CD14-positive monocyte (primary cell): ENCODE measurements around the gene UBL4A. TPM values are rescaled to one million over a fixed set of nuclear protein-coding genes. Genes with fewer than 3 reads are reported as not detected.
A peak's percentile ranks its signal among the peaks of the same experiment; 100 is the strongest.

Source experiments
- DNase-seq, 3 donors: peaks; one replicate each; pipeline ENCODE4 v3.0.0-alpha.2; 2011 to 2022
- H2AFZ ChIP-seq: 2 replicates; pipeline ENCODE4 v1.6.0; 2012; ENCODE audit warnings: mild to moderate bottlenecking, low read depth, low read length, inconsistent platforms; ENCODE audit not compliant: insufficient read depth, poor library complexity, severe bottlenecking
- H3K27ac ChIP-seq, 2 donors: 1 replicate in 1 of 2; 2 replicates in 1 of 2; pipeline ENCODE4 v1.5.1; 2012 to 2013; ENCODE audit warnings: low read length in 2 of 2, control low read depth in 1 of 2, inconsistent platforms in 1 of 2, low read depth in 1 of 2, mild to moderate bottlenecking in 1 of 2
- H3K27me3 ChIP-seq, 2 donors: one replicate each; pipeline versions ENCODE4 v1.6.0 to v1.6.1; 2011 to 2013; ENCODE audit warnings: low read length in 2 of 2; ENCODE audit not compliant: control insufficient read depth in 2 of 2, insufficient read depth in 2 of 2
- H3K36me3 ChIP-seq, 2 donors: replicated peaks in 1 of 2; 1 replicate in 1 of 2; 2 replicates in 1 of 2; pipeline versions ENCODE4 v1.5.1 to v1.6.1; 2012 to 2013; ENCODE audit warnings: low read length in 2 of 2, control low read depth in 1 of 2, inconsistent platforms in 1 of 2, mild to moderate bottlenecking in 1 of 2; ENCODE audit not compliant: insufficient read depth in 2 of 2, control insufficient read depth in 1 of 2
- H3K4me1 ChIP-seq, 2 donors: 1 replicate in 1 of 2; 2 replicates in 1 of 2; pipeline versions ENCODE4 v1.5.1 to v1.6.1; 2012 to 2013; ENCODE audit warnings: low read length in 2 of 2, control low read depth in 1 of 2, inconsistent platforms in 1 of 2, mild to moderate bottlenecking in 1 of 2, moderate library complexity in 1 of 2; ENCODE audit not compliant: insufficient read depth in 2 of 2, control insufficient read depth in 1 of 2
- H3K4me2 ChIP-seq: replicated peaks from 2 replicates; pipeline ENCODE3; 2012; ENCODE audit warnings: low read length, moderate library complexity, mild to moderate bottlenecking; ENCODE audit not compliant: poor library complexity, severe bottlenecking; ENCODE audit errors: extremely low read depth
- H3K4me3 ChIP-seq, 3 experiments: fragments of 200-600 bp in 1 of 3; sonication (generic) in 1 of 3; replicated peaks in 1 of 3; 1 replicate in 2 of 3; 2 replicates in 1 of 3; pipeline ENCODE4 v1.5.1; 2011 to 2013; ENCODE audit warnings: low read length in 3 of 3, mild to moderate bottlenecking in 3 of 3, control low read depth in 2 of 3, low read depth in 2 of 3, inconsistent platforms in 1 of 3, moderate library complexity in 1 of 3
- H3K79me2 ChIP-seq: 2 replicates; pipeline ENCODE4 v1.6.0; 2012; ENCODE audit warnings: mild to moderate bottlenecking, control low read depth, inconsistent platforms, low read length, moderate library complexity; ENCODE audit not compliant: insufficient read depth
- H3K9ac ChIP-seq: 2 replicates; pipeline ENCODE4 v1.6.0; 2017; ENCODE audit warnings: low read length, mild to moderate bottlenecking; ENCODE audit not compliant: insufficient read depth, poor library complexity, severe bottlenecking
- H3K9me3 ChIP-seq, 2 donors: replicated peaks in 1 of 2; 1 replicate in 1 of 2; 2 replicates in 1 of 2; pipeline versions ENCODE4 v1.5.1 to v1.6.1; 2012 to 2013; ENCODE audit warnings: low read length in 2 of 2, control low read depth in 1 of 2; ENCODE audit not compliant: control insufficient read depth in 1 of 2, insufficient read depth in 1 of 2
- H4K20me1 ChIP-seq: 2 replicates; pipeline ENCODE4 v1.6.0; 2012; ENCODE audit warnings: mild to moderate bottlenecking, low read length, control low read depth, moderate library complexity; ENCODE audit not compliant: insufficient read depth
- H3K27ac Mint-ChIP-seq, 7 donors: one replicate each; pipeline ENCODE4 v1.8.0; 2020; ENCODE audit warnings: mild to moderate bottlenecking in 7 of 7, mixed read lengths in 7 of 7, moderate library complexity in 6 of 7, inconsistent platforms in 2 of 7
- H3K27me3 Mint-ChIP-seq, 3 donors: one replicate each; pipeline ENCODE4 v1.8.0; 2021 to 2022; ENCODE audit warnings: low read depth in 3 of 3, mild to moderate bottlenecking in 3 of 3, mixed read lengths in 3 of 3, moderate library complexity in 3 of 3, inconsistent platforms in 1 of 3
- H3K36me3 Mint-ChIP-seq, 2 donors: one replicate each; pipeline ENCODE4 v1.8.0; 2020; ENCODE audit warnings: mixed read lengths in 2 of 2, inconsistent platforms in 1 of 2, mild to moderate bottlenecking in 1 of 2
- H3K4me1 Mint-ChIP-seq: one replicate; pipeline ENCODE4 v1.8.0; 2020; ENCODE audit warnings: mild to moderate bottlenecking, mixed read lengths
- H3K4me3 Mint-ChIP-seq, 2 donors: one replicate each; pipeline ENCODE4 v1.8.0; 2020; ENCODE audit warnings: mild to moderate bottlenecking in 2 of 2, mixed read lengths in 2 of 2, moderate library complexity in 1 of 2
- H3K9me3 Mint-ChIP-seq, 7 donors: one replicate each; pipeline ENCODE4 v1.8.0; 2020 to 2022; ENCODE audit warnings: mixed read lengths in 7 of 7, mild to moderate bottlenecking in 6 of 7, moderate library complexity in 6 of 7, inconsistent platforms in 2 of 7
- WGBS: methylation state at CpG from one replicate; pipeline ENCODE4 v1.1.5; 2013; ENCODE audit warnings: missing lambda C conversion rate; ENCODE audit not compliant: insufficient coverage; 5-methylcytosine and 5-hydroxymethylcytosine counted together
- intact Hi-C, 2 donors: fragments of 100-400 bp; cut with micrococcal nuclease; formaldehyde crosslinking; loops; one replicate each; pipeline versions ENCODE4 v1.15.0 to v1.15.1; 2023
- polyA plus RNA-seq, 3 donors: library from polyadenylated mRNA; depleted of rRNA in 1 of 3; unstranded in 2 of 3; stranded (reverse) in 1 of 3; fragments of 300-500 nt in 2 of 3; fragments of >200 nt in 1 of 3; fragmentation: Illumina TruSeq in 2 of 3; gene quantifications; 1 replicate in 2 of 3; 2 replicates in 1 of 3; pipeline ENCODE4 v1.2.3, GENCODE V29; 2012 to 2021
- TF ChIP-seq, protein P1 (sequence below): fragments of 200-600 bp; IDR thresholded peaks from one replicate; pipeline ENCODE4 v1.8.0; 2022; ENCODE audit warnings: antibody characterized with exemption, mild to moderate bottlenecking

Gene UBL4A
- polyA plus RNA-seq, 3 donors = 27.9 to 29.0 (median 28.1) TPM

DNA sequence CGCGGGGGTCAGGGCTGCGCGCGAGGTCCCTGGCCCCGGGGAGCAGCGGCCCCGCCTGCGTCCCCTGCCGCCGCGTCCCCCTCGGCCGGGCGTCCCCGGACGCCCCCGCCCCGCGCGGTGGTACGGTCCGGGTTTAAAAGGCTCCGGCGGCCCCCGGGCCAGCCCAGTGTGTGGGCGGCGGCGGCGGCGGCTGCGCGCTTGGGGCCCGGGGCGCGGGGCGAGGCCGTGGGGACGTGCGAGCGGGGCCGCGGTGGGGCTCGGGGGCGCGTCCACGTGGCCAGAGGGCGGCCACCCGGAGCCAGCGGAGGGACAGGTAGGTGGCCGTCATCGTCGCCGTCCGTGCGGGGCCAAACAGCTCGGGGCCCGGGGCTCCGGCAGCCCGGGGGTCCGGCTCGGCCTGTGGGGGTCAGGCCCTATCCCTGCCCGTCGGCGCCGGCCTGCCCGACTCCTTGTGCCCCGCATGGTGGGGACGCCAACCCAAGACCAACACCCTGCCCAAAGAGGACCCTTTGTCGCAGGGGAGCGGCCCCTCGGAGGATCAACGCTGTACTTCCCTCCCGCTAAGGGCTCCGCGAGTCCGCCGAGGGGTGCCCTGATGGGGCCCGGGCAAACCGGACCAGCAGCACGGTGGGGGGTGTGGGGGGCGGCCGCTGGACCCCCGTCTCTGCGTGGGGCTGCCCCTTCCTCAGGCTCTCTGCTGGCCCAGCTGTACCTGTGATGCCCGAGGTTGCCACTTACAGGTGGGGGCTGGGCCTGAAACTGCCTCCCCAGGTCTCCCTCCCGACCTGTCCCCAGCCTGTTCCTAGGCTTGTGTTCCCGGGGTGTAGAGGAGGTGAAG, 28.1 kb downstream of the UBL4A start, which contains the start of gene PLXNA3:
Gene PLXNA3 (plus strand): TSS at position 166 of the 838 bp plus-strand sequence. CDS start 1,903 bp downstream, outside the sequence.
- 3% methylated on average over 40 of the region's 88 CpGs for WGBS
- peaks cover 0 to 12% of the 10 kb centered on the region in 2 donors for H3K27me3 ChIP-seq
- H3K4me3 ChIP-seq = peak within 1 kb of the TSS; percentile 16 to 67 (median 32)
- H3K79me2 ChIP-seq = no peaks in the 10 kb centered on the region
- DNase-seq = peak; percentile 21 to 45 (median 23)
- peak within 1 kb of the TSS; percentile 86 to 97 for H3K4me3 Mint-ChIP-seq
- H2AFZ ChIP-seq = peak within 1 kb of the TSS; percentile 56
- peak within 1 kb of the TSS in 4 of 7 donors; percentile 54 to 87 (median 82) for H3K27ac Mint-ChIP-seq
- peak within 1 kb of the TSS; percentile 67 for H3K4me2 ChIP-seq
- H3K27ac ChIP-seq = no peak within 1 kb of the TSS
- peaks cover 3 to 5% of the 10 kb centered on the region in 2 donors for H3K36me3 Mint-ChIP-seq
- peaks cover 0 to 16% (median 4%) of the 10 kb centered on the region in 7 donors for H3K9me3 Mint-ChIP-seq
- H3K9ac ChIP-seq = peak within 1 kb of the TSS; percentile 32
- no peaks in the 10 kb centered on the region for H4K20me1 ChIP-seq
- peaks cover 11 to 29% (median 26%) of the 10 kb centered on the region in 3 donors for H3K27me3 Mint-ChIP-seq
- no peaks in the 10 kb centered on the region for H3K9me3 ChIP-seq
- TF ChIP-seq, protein P1, sequence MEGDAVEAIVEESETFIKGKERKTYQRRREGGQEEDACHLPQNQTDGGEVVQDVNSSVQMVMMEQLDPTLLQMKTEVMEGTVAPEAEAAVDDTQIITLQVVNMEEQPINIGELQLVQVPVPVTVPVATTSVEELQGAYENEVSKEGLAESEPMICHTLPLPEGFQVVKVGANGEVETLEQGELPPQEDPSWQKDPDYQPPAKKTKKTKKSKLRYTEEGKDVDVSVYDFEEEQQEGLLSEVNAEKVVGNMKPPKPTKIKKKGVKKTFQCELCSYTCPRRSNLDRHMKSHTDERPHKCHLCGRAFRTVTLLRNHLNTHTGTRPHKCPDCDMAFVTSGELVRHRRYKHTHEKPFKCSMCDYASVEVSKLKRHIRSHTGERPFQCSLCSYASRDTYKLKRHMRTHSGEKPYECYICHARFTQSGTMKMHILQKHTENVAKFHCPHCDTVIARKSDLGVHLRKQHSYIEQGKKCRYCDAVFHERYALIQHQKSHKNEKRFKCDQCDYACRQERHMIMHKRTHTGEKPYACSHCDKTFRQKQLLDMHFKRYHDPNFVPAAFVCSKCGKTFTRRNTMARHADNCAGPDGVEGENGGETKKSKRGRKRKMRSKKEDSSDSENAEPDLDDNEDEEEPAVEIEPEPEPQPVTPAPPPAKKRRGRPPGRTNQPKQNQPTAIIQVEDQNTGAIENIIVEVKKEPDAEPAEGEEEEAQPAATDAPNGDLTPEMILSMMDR = no peak
- peaks cover 12% of the 10 kb centered on the region for H3K4me1 Mint-ChIP-seq
- H3K36me3 ChIP-seq = no peaks in the 10 kb centered on the region
- intact Hi-C loops = no loop called here
- peaks cover 6% of the 10 kb centered on the region in 2 donors for H3K4me1 ChIP-seq

DNA sequence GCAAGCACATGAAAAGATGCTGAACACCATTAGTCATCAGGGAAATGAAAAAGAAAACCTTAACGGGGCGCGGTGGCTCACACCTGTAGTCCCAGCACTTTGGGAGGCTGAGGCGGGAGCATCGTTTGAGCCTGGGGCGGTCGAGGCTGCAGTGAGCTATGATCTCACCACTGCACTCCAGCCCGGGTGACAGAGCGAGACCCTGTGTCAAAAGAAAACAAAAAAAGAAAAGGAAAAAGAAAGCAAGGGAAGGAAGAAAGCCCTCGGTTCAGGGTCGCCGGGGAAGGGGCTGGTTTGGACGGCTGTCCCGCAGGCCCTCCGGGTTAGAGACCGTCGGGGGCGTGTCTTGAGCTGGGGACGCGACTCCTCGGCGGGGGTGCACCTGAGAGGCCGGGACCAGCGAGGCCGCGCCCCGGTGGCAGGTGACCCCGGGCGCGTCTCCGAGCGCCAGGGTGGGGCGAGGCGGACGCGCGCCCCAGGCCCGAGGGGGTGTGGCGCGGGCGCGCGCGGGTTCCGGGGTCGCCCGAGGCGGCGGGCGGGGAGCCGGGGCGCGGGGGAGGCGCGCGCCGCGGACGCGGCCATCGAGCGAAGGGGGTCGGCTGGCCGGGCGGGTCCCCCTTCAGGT, 28.8 kb downstream of the UBL4A start:
- Histone ChIP-seq H3K27me3 (peaks cover 0 to 12% of the 10 kb centered on the region in 2 donors), H2AFZ (peak overlapping the region; percentile 29), H3K36me3 (peaks cover 0 to 6% of the 10 kb centered on the region in 2 donors), H3K79me2 (no peaks in the 10 kb centered on the region), H3K9me3 (no peaks in the 10 kb centered on the region), H3K27ac (no peak overlapping the region), H4K20me1 (no peaks in the 10 kb centered on the region), H3K4me1 (peaks cover 6% of the 10 kb centered on the region in 2 donors), H3K4me2 (peak overlapping the region; percentile 67), H3K4me3 (peak overlapping the region; percentile 16 to 67 (median 32)), H3K9ac (no peak overlapping the region)
- H3K9me3 Mint-ChIP-seq = peaks cover 0 to 16% (median 4%) of the 10 kb centered on the region in 7 donors
- H3K36me3 Mint-ChIP-seq = peaks cover 9 to 10% of the 10 kb centered on the region in 2 donors
- peak overlapping the region in 4 of 7 donors; percentile 54 to 87 (median 82) for H3K27ac Mint-ChIP-seq
- WGBS = under 1% methylated on average over 38 of the region's 65 CpGs
- intact Hi-C loops = no loop called here
- H3K4me3 Mint-ChIP-seq = peak overlapping the region; percentile 86 to 97
- no peak for DNase-seq
- H3K4me1 Mint-ChIP-seq = peaks cover 12% of the 10 kb centered on the region
- TF ChIP-seq, protein P1 = no peak
- H3K27me3 Mint-ChIP-seq = peaks cover 11 to 29% (median 23%) of the 10 kb centered on the region in 3 donors
